Prostate gland (tissue), 2 donors: ENCODE results near the gene KCNG2.

Source experiments
- CTCF ChIP-seq, 4 experiments: fragments of 200-600 bp in 2 of 4; fragments of 450-650 bp in 2 of 4; sonication (generic) in 2 of 4; IDR thresholded peaks; 1 replicate in 3 of 4; 2 replicates in 1 of 4; pipeline ENCODE4 v1.5.1; 2016 to 2019; ENCODE audit warnings: antibody characterized with exemption in 4 of 4, mild to moderate bottlenecking in 2 of 4, moderate library complexity in 2 of 4
- POLR2AphosphoS5 ChIP-seq: sonication (generic); formaldehyde crosslinking; IDR thresholded peaks from one replicate; pipeline ENCODE4 v1.6.1; 2017; ENCODE audit warnings: antibody characterized with exemption

- TF ChIP-seq CTCF (IDR thresholded peaks at IDR 0.05) (no peak), POLR2AphosphoS5 (no peak)
These were observed 1.2 kb downstream of the KCNG2 start for GRCh38 chr18:79798999-79799370.
